Testis (tissue), 3 donors: ENCODE measurements around the gene UGT1A9. TPM values are rescaled to one million over a fixed set of nuclear protein-coding genes. Genes with fewer than 3 reads are reported as not detected.
A peak's percentile ranks its signal among the peaks of the same experiment; 100 is the strongest.

Experiments used
- DNase-seq: peaks from one replicate; pipeline ENCODE4 v3.0.0-alpha.2; 2019
- H3K27ac ChIP-seq, 2 donors: fragments of 200-600 bp; sonication (generic); one replicate each; pipeline ENCODE4 v1.5.1; 2019
- H3K27me3 ChIP-seq: fragments of 200-600 bp; sonication (generic); one replicate; pipeline ENCODE4 v1.5.1; 2019
- H3K36me3 ChIP-seq: fragments of 200-600 bp; sonication (generic); one replicate; pipeline ENCODE4 v1.5.1; 2017; ENCODE audit warnings: low read depth; ENCODE audit errors: missing control alignments
- H3K4me1 ChIP-seq: fragments of 200-600 bp; sonication (generic); one replicate; pipeline ENCODE4 v1.5.1; 2019
- H3K4me3 ChIP-seq, 2 donors: fragments of 200-600 bp; sonication (generic); one replicate each; pipeline ENCODE4 v1.5.1; 2017 to 2019
- H3K9me3 ChIP-seq: fragments of 200-600 bp; sonication (generic); one replicate; pipeline ENCODE4 v1.5.1; 2017
- CTCF ChIP-seq, 3 experiments: fragments of 450-650 bp in 2 of 3; fragments of 200-600 bp in 1 of 3; sonication (generic) in 1 of 3; IDR thresholded peaks; one replicate each; pipeline ENCODE4 v1.5.1; 2016 to 2019; ENCODE audit warnings: antibody characterized with exemption in 3 of 3, mild to moderate bottlenecking in 2 of 3, moderate library complexity in 1 of 3
- POLR2A ChIP-seq: fragments of 450-650 bp; IDR thresholded peaks from one replicate; pipeline ENCODE4 v1.6.1; 2017; ENCODE audit warnings: antibody characterized with exemption, mild to moderate bottlenecking, moderate library complexity
- WGBS, 2 donors: methylation state at CpG; one replicate each; pipeline ENCODE4 v1.1.5; 2018; 5-methylcytosine and 5-hydroxymethylcytosine counted together
- intact Hi-C: fragments of 100-400 bp; cut with DNase I; formaldehyde crosslinking; loops from one replicate; pipeline ENCODE4 v1.15.1; 2023; ENCODE audit warnings: low total_unique reads
- polyA plus RNA-seq: library from polyadenylated mRNA; stranded (reverse); fragments of 350-450 nt; fragmentation: Illumina TruSeq; extraction: RNeasy Lipid Tissue Mini Kit (QIAGEN cat#74804); gene quantifications from one replicate; pipeline ENCODE4 v1.2.3, GENCODE V29; 2014; ENCODE audit warnings: low read depth, low replicate concordance; ENCODE audit not compliant: insufficient read depth
- total RNA-seq, 2 donors: library from RNA; depleted of rRNA; stranded (reverse); fragments of >200 nt; gene quantifications; one replicate each; pipeline ENCODE4 v1.2.3, GENCODE V29; 2016

Gene UGT1A9
- total and polyA plus RNA-seq, 3 donors from 2014 or later, result not detected

- intact Hi-C loops, result no loop called here
- H3K27me3 ChIP-seq, result no peaks in the 10 kb centered on the region
- 20 to 59% methylated on average over 1 of the region's 1 CpG for whole genome bisulfite sequencing, 2 donors
- no peak overlapping the region for H3K27ac ChIP-seq
- no peak for TF ChIP-seq POLR2A
- no peak for TF ChIP-seq CTCF (IDR thresholded peaks at IDR 0.05)
- no peak for DNase-seq
- no peaks in the 10 kb centered on the region for H3K4me1 ChIP-seq
- H3K4me3 ChIP-seq, result no peak overlapping the region
- H3K36me3 ChIP-seq, result no peaks in the 10 kb centered on the region
- H3K9me3 ChIP-seq, result no peaks in the 10 kb centered on the region
Observed at GRCh38 chr2:233706720-233707119, 35.0 kb downstream of the UGT1A9 start.

GRCh38 chr2:233707940-233708644 is 36.4 kb downstream of the UGT1A9 start:
- intact Hi-C loops, result no loop called here
- no peak for DNase-seq
- Histone ChIP-seq H3K4me3 (no peak overlapping the region), H3K36me3 (no peaks in the 10 kb centered on the region), H3K27ac (no peak overlapping the region), H3K9me3 (no peaks in the 10 kb centered on the region), H3K27me3 (no peaks in the 10 kb centered on the region), H3K4me1 (no peaks in the 10 kb centered on the region)
- 57 to 58% methylated on average over 10 of the region's 10 CpGs for WGBS, 2 donors
- TF ChIP-seq CTCF (IDR thresholded peaks at IDR 0.05) (no peak), POLR2A (no peak)

GRCh38 chr2:233708942-233709341 is 37.2 kb downstream of the UGT1A9 start:
- no peak overlapping the region for H3K4me3 ChIP-seq
- TF ChIP-seq CTCF (IDR thresholded peaks at IDR 0.05) (no peak), POLR2A (no peak)
- peak; percentile 73 for DNase-seq
- intact Hi-C loops, result no loop called here
- 69 to 71% methylated on average over 5 of the region's 5 CpGs for WGBS, 2 donors
- no peak overlapping the region for H3K27ac ChIP-seq
- H3K27me3 ChIP-seq, result no peaks in the 10 kb centered on the region
- H3K36me3 ChIP-seq, result no peaks in the 10 kb centered on the region
- H3K4me1 ChIP-seq, result no peaks in the 10 kb centered on the region
- H3K9me3 ChIP-seq, result no peaks in the 10 kb centered on the region

GRCh38 chr2:233711312-233712008 is 39.8 kb downstream of the UGT1A9 start:
- Histone ChIP-seq H3K4me1 (no peaks in the 10 kb centered on the region), H3K27ac (no peak overlapping the region), H3K27me3 (no peaks in the 10 kb centered on the region), H3K36me3 (no peaks in the 10 kb centered on the region), H3K9me3 (no peaks in the 10 kb centered on the region), H3K4me3 (no peak overlapping the region)
- 43 to 59% methylated on average over 8 to 11 of the region's 11 CpGs for WGBS, 2 donors
- TF ChIP-seq CTCF (IDR thresholded peaks at IDR 0.05), result peak; percentile 61 to 81 (median 63)
- TF ChIP-seq POLR2A, result no peak
- intact Hi-C loops, result no loop called here
- DNase-seq, result peak; percentile 91
